ENCODE measurements around the gene FDX2. TPM values are rescaled to one million over a fixed set of nuclear protein-coding genes. Genes with fewer than 3 reads are reported as not detected.

The FDX2 gene
- total and polyA plus RNA-seq, 12 donors: 11.7 to 35.5 (median 17.4) TPM

- DNase-seq: no peak
- H3K27me3 ChIP-seq: no peaks in the 10 kb centered on the region
- TF ChIP-seq CTCF (IDR thresholded peaks at IDR 0.05): no peak
- no peak overlapping the region for H3K27ac ChIP-seq
- no peaks in the 10 kb centered on the region for H3K9me3 ChIP-seq
- H3K36me3 ChIP-seq: peaks cover 7 to 100% (median 62%) of the 10 kb centered on the region in 9 donors
- 93 to 95% methylated on average over 18 of the region's 18 CpGs for WGBS, 2 donors
- intact Hi-C loops (cut with DNase I): no loop called here
- H3K4me3 ChIP-seq: no peak overlapping the region
- H3K4me1 ChIP-seq: no peaks in the 10 kb centered on the region
- no peak for ATAC-seq
Observed at GRCh38 chr19:10362259-10362658, 46.4 kb upstream of the FDX2 start.

- H3K9me3 ChIP-seq: no peaks in the 10 kb centered on the region
- TF ChIP-seq CTCF (IDR thresholded peaks at IDR 0.05): no peak
Observed at GRCh38 chr19:10361569-10362011, 45.8 kb upstream of the FDX2 start.

GRCh38 chr19:10356431-10356830 lies 40.6 kb upstream of the FDX2 start:
- no peak for ATAC-seq
- H3K9me3 ChIP-seq: no peaks in the 10 kb centered on the region
- no peak overlapping the region for H3K27ac ChIP-seq
- no peak for DNase-seq
- H3K27me3 ChIP-seq: no peaks in the 10 kb centered on the region
- 97% methylated on average over 12 of the region's 12 CpGs for WGBS, 2 donors
- intact Hi-C loops (cut with DNase I): no loop called here
- peaks cover 0 to 100% (median 47%) of the 10 kb centered on the region in 9 donors for H3K36me3 ChIP-seq
- no peak overlapping the region for H3K4me3 ChIP-seq
- H3K4me1 ChIP-seq: peaks cover 0 to 20% (median 13%) of the 10 kb centered on the region in 9 donors
- TF ChIP-seq CTCF (IDR thresholded peaks at IDR 0.05): no peak

More at GRCh38 chr19:10361569-10362011, 45.8 kb upstream of the FDX2 start:
- Histone ChIP-seq H3K4me1 (no peaks in the 10 kb centered on the region), H3K27me3 (no peaks in the 10 kb centered on the region), H3K27ac (no peak overlapping the region), H3K36me3 (peaks cover 5 to 100% (median 63%) of the 10 kb centered on the region in 9 donors), H3K4me3 (no peak overlapping the region)
- ATAC-seq: no peak
- intact Hi-C loops (cut with DNase I): no loop called here
- DNase-seq: no peak
- 86 to 89% methylated on average over 11 to 16 of the region's 16 CpGs for WGBS, 2 donors

- no peaks in the 10 kb centered on the region for H3K27me3 ChIP-seq
- TF ChIP-seq CTCF (IDR thresholded peaks at IDR 0.05): no peak
- H3K9me3 ChIP-seq: no peaks in the 10 kb centered on the region
- peak overlapping the region in 9 of 10 donors; percentile 68 to 90 (median 83) for H3K27ac ChIP-seq
- intact Hi-C loops (cut with DNase I): loop anchor here in 1 of 10 donors (2.0 kb wide), 1 partner anchor 19 kb away; no protein-coding TSS in a partner anchor
- H3K4me1 ChIP-seq: peaks cover 0 to 20% (median 13%) of the 10 kb centered on the region in 9 donors
- peak overlapping the region in 9 of 10 donors; percentile 22 to 49 (median 43) for H3K4me3 ChIP-seq
- WGBS, 2 donors: 56 to 62% methylated on average over 32 of the region's 32 CpGs
- peaks cover 0 to 97% (median 44%) of the 10 kb centered on the region in 9 donors for H3K36me3 ChIP-seq
- ATAC-seq (peak; percentile 61 to 88 (median 86)), DNase-seq (peak; percentile 85 to 86)
Observed at GRCh38 chr19:10353793-10354391, 38.1 kb upstream of the FDX2 start.

Measured in heart right ventricle (tissue), 16 donors.